ENCODE data around the gene CLINT1. TPM values are rescaled to one million over a fixed set of nuclear protein-coding genes. Genes with fewer than 3 reads are reported as not detected.

Gene CLINT1
- total RNA-seq, 1 experiment from 2014 or later: 69.2 TPM

DNA sequence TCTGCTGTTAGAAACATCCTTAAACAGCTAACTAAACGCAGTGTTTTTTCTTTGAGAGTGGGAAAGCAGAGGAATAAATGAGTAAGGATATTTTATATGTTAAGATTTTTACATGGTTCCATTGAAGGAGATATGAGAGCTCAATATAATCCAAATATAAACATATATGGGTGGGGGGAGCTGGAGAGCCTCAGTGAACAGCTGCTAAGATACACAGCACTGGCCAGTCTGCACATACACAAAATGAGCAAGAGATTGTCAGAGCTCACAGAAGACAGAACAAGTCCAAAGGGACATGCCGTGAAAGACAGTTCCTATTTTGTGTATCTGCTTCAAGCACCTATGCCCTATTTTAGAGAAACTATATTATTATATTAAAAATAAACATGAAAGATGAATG, 46.9 kb downstream of the CLINT1 start (continued):
- TF ChIP-seq YY1 (IDR thresholded peaks at IDR 0.05; ENCODE audit: extremely low read depth, insufficient replicate concordance, low read depth, low read length) (no peak), ZBTB33 (IDR thresholded peaks at IDR 0.05; ENCODE audit: extremely low read depth, insufficient replicate concordance, low read length) (no peak), EZH2 (IDR thresholded peaks at IDR 0.05) (no peak), TCF7L2 (IDR thresholded peaks at IDR 0.05; ENCODE audit: borderline replicate concordance, extremely low read depth, insufficient read depth, insufficient read length) (no peak), CTCF (IDR thresholded peaks at IDR 0.05 in 2 of 3, conservative IDR thresholded peaks at IDR 0.05 in 1 of 3; ENCODE audit: borderline replicate concordance in 1 of 3, insufficient read depth in 1 of 3, low read depth in 2 of 3, low read length in 2 of 3) (no peak)

DNA sequence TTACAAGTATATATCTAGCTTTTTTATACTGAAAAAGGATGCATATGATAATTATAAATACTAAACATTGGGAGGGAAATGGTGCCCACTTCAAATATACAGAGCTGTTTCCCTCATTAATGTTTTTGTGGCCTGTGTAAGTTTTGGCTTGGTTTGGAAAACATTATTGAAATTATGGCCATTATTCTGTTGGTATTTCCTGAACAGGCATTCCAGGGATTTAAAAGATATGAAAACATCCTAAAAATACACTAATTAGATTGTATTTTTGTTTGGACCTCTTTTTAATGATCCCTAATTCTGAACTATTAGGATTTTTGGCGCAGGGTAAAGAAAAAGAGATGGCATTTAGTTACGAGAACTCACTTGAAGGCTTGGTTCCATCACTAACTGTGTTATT, 50.9 kb downstream of the CLINT1 start:
- ChIA-PET POLR2A (no interaction called here), CTCF (no interaction called here), RAD21 (ENCODE audit: low non-redundant PET in 1 of 2, low total read pairs in 2 of 2, uncharacterized antibody in 2 of 2, unreplicated experiment in 2 of 2) (no interaction called here)
- Histone ChIP-seq H3K4me2 (ENCODE audit: low read length) (no peak overlapping the region), H3K79me2 (ENCODE audit: insufficient read depth, low read length) (no peaks in the 10 kb centered on the region), H3K9ac (ENCODE audit: low read length) (no peak overlapping the region), H3K27me3 (ENCODE audit: insufficient read depth, low read length) (no peaks in the 10 kb centered on the region), H3K4me1 (ENCODE audit: control insufficient read depth in 1 of 2, insufficient read depth in 2 of 2, low read length in 2 of 2) (no peaks in the 10 kb centered on the region), H3K27ac (ENCODE audit: low read depth, low read length) (no peak overlapping the region), H3K9me2 (ENCODE audit: insufficient read depth) (no peaks in the 10 kb centered on the region), H3K4me3 (replicated peaks in 1 of 2; ENCODE audit: low read depth in 1 of 2, low read length in 2 of 2) (no peak overlapping the region), H4K20me1 (ENCODE audit: insufficient read depth) (no peaks in the 10 kb centered on the region), H2AFZ (ENCODE audit: low read depth, low read length, poor library complexity, severe bottlenecking) (no peak overlapping the region), H3K36me3 (ENCODE audit: control insufficient read depth in 1 of 2, insufficient read depth in 2 of 2, low read length in 2 of 2) (peaks cover 30 to 37% of the 10 kb centered on the region in 2 experiments), H3K9me3 (ENCODE audit: control insufficient read depth in 1 of 2, insufficient read depth in 1 of 2, low read depth in 1 of 2, low read length in 2 of 2) (no peaks in the 10 kb centered on the region)
- intact Hi-C loops (cut with micrococcal nuclease): no loop called here
- no TSS peak for BruUV-seq (replicated peaks)
- no peak for DNase-seq (ENCODE audit: low read depth, low spot score)
- ATAC-seq: no peak
- TF ChIP-seq YY1 (IDR thresholded peaks at IDR 0.05; ENCODE audit: extremely low read depth, insufficient replicate concordance, low read depth, low read length) (no peak), MAX (IDR thresholded peaks at IDR 0.05) (no peak), SP1 (IDR thresholded peaks at IDR 0.05; ENCODE audit: low read depth) (no peak), SIN3A (IDR thresholded peaks at IDR 0.05; ENCODE audit: low read depth) (no peak), ZFX (IDR thresholded peaks at IDR 0.05) (no peak), CTCF (IDR thresholded peaks at IDR 0.05 in 2 of 3, conservative IDR thresholded peaks at IDR 0.05 in 1 of 3; ENCODE audit: borderline replicate concordance in 1 of 3, insufficient read depth in 1 of 3, low read depth in 2 of 3, low read length in 2 of 3) (no peak), EGR1 (IDR thresholded peaks at IDR 0.05; ENCODE audit: low read depth) (no peak), POLR2A (IDR thresholded peaks at IDR 0.05; ENCODE audit: borderline replicate concordance, extremely low read depth, insufficient read depth, insufficient read length) (no peak), JUND (IDR thresholded peaks at IDR 0.05) (no peak), POLR2AphosphoS5 (IDR thresholded peaks at IDR 0.05; ENCODE audit: low read depth, low read length) (no peak)
- TF ChIP-seq, protein P1, sequence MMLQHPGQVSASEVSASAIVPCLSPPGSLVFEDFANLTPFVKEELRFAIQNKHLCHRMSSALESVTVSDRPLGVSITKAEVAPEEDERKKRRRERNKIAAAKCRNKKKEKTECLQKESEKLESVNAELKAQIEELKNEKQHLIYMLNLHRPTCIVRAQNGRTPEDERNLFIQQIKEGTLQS (IDR thresholded peaks at IDR 0.05): no peak

All from HCT116 (cell line).